Measurements from ENCODE around the gene METTL2B. TPM values are rescaled to one million over a fixed set of nuclear protein-coding genes. Genes with fewer than 3 reads are reported as not detected.
"Not testable (repeated sequence)": the region's sequence is repeated elsewhere in the genome, so short reads cannot be mapped to it uniquely, and the experiment has no call there.

METTL2B gene
- total RNA-seq, 1 donor from 2014 or later = 18.3 TPM

DNA sequence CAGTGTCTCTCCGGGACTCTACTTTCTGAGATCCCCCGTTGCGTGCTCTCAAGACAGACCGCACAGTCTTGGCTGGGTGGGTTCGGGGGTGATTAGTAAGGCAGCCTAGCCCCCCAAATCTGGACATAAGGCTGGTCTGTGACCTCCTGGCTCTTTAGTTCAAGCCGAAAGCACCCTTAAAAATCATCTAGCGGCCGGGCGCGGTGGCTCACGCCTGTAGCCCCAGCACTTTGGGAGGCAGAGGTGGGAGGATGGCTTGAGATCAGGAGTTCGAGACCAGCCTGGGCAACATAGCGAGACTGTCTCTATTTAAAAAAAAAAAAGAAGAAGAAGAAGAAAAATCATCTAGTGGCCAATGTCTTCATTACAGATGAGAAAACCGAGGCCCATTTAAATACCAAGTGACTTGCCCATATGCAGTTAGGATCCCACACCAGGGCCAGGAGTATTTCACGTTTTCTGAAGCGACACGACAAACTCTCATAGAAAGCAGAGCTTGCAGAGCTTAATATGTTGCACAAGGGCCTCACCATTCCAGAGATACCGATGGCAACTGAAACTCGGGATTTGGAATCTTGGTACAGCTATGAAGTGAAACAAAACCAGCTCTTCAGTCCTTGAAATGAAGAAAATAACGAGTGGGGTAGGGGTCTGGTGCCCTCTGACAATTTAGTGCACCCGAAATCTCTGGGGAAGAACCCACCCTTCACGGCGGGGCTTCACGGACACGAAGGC, 21.6 kb upstream of the METTL2B start:
- peak; percentile 73 for DNase-seq (ENCODE audit: low spot score)

DNA sequence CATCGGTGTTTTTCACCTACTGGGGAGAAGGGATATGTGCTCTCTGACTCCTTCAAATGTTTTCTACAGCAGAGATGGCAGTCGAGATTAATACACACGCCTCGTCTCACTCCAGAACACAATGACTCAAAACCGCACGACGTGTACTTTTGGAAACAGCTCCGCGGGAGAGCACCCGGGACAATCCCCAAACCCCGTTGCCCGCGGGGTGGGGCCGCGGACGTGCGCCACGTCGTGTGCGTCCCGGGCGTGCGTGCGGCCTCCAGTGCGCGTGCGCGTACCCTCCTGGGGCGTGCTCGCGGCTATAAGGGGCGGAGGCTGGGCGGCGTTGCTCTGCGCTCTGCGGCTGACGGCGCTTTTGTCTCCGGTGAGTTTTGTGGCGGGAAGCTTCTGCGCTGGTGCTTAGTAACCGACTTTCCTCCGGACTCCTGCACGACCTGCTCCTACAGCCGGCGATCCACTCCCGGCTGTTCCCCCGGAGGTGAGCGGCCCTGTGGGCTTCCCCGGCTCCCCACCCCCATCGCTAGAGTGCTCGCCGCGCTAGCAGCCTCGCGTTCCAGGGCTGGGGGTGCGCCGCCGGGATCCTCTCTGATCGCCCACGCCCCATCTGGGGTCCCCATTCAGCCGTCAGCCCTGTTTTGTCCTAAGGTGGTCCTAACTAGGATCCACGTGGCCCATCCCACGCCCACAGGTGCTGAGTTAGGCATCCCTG, 20.8 kb upstream of the METTL2B start, which contains the start of gene HILPDA:
Gene HILPDA, plus strand, starts transcription at position 336 of the 712 bp plus-strand sequence. CDS start 1,391 bp downstream, outside the sequence.
- peak; percentile 95 for DNase-seq (ENCODE audit: low spot score)

DNA sequence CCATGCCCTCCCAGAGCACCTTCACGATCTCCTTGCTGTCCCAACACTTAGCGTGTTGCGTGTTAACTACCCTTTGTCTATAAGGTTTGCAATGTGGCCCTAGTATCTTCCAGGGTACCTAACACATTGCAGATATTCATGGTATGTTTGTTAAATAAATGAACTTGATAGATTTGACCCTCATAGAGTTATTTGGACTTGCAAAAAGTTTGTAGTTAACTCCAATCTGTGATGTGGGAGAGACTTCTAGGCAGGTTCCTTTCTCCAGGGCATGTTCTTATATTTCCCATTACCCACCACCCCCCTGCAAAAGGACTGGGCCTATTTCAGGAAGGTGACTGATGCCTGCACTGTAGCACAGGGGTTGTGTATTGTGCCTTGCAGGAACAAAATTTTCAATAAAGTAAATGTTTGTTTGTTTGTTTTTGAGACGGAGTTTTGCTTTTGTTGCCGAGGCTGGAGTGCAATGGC, 20.3 kb upstream of the METTL2B start:
- no peak for DNase-seq (ENCODE audit: low spot score)

DNA sequence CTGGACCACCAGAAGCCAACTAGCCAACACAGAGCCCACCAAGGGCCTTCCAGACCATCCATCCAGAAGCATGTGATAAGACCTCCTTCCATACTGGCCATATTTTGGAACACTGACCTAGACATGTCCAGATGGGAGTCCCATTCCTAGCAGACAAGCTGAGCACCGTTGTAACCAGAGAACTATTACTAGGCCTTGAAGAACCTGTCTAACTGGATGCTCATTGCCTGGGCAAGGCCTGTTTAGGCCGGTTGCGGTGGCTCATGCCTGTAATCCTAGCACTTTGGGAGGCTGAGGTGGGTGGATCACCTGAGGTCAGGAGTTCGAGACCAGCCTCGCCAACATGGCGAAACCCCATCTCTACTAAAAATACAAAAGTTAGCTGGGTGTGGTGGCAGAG, 19.2 kb upstream of the METTL2B start:
- not testable (repeated sequence) for DNase-seq (ENCODE audit: low spot score)

DNA sequence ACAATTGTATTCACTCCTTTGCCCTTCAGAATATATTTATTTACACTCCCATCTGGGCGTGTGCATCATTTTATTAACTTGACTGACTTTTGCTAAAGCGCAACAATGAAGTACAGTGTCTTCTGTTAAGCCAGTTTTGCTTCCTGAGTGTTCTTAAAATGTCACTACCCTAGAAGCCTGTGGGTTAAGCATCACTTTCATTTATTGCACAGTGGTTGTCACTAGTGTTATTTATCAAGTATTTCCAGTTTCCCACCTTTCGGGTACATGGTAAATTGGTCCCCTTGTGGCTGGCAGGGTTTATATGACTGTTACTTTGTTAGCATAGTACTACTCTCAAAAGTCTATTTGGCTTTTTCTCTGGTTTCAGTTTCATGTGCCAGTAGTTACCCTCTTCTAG, 17.6 kb upstream of the METTL2B start:
- DNase-seq (ENCODE audit: low spot score) = no peak

DNA sequence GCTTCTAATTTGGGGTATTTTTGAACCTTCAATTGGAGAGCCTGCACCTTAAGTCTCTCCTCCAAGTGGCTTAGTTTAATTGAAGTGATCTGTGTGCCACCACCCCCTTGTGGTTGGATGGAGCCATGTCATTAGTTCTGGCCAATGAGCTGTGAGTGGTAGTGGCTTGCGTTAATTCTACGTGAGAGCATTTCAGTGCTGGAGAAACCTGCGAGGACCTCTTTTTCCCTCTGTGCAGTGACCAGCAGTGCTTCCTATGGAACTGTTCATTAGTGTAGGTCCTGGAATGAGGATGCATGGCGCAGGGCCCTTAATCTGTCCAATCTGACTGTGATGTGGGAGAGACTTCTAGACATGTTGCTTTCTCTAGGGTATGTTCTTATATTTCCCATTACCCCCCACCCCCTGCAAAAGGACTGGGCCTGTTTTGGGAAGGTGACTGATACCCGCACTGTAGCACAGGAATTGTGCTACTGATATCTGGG, 17.1 kb upstream of the METTL2B start:
- DNase-seq (ENCODE audit: low spot score) = peak; percentile 63

DNA sequence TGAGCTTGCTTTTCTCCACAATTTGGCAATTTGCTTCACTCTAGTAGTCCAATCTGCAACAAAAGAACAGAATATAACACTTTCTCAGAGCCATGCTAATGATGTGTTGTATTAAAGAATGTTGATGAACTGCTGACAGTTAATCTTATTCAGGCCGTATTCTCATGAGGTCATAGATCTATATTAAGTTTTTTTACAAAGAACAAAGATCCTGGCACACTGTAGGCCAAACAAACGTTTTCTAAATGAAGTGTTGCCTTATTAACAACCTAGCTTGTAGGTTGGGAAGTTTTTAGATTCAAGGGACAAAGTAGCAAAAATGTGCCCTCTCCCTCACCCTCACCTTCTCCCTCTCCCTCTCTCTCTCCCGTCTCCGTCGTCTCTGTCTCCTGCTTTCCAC, 14.1 kb upstream of the METTL2B start:
- no peak for DNase-seq (ENCODE audit: low spot score)

DNA sequence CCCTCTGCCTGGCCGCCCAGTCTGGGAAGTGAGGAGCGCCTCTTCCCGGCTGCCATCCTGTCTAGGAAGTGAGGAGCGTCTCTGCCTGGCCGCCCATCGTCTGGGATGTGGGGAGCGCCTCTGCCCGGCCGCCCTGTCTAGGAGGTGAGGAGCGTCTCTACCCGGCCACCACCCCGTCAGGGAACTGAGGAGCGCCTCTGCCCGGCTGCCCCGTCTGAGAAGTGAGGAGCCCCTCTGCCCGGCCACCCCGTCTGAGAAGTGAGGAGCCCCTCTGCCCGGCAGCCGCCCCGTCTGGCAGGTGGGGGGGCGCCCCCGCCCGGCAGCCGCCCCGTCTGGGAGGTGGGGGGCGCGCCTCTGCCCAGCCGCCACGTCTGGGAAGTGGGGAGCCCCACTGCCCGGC, 13.2 kb upstream of the METTL2B start:
- not testable (repeated sequence) for DNase-seq (ENCODE audit: low spot score)

DNA sequence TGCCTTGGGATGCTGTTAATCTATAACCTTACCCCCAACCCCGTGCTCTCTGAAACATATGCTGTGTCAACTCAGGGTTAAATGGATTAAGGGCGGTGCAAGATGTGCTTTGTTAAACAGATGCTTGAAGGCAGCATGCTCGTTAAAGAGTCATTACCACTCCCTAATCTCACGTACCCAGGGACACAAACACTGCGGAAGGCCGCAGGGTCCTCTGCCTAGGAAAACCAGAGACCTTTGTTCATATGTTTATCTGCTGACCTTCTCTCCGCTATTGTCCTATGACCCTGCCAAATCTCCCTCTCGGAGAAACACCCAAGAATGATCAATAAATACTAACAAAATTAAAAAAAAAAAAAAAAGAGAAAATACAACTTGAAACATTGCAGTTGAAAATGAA, 12.6 kb upstream of the METTL2B start:
- not testable (repeated sequence) for DNase-seq (ENCODE audit: low spot score)

DNA sequence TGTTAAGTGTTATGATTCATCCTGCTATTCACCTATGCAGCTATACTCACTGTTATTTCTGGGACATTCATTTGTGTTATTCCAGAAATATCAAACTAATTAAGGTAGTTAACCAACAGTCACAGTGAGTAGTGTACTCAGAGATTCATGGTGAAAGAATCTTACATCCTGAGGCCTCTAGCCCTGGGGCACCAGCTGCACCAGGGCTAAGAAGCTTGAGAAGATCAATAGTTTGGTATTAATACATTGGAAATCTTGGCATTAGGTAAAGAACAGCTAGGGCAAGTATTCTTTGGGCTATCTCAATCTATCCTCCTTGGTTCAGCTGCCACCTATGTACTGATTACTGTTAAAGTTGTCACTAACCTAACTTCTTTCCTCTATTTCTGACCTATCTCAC, 9.7 kb upstream of the METTL2B start:
- not testable (repeated sequence) for DNase-seq (ENCODE audit: low spot score)

DNA sequence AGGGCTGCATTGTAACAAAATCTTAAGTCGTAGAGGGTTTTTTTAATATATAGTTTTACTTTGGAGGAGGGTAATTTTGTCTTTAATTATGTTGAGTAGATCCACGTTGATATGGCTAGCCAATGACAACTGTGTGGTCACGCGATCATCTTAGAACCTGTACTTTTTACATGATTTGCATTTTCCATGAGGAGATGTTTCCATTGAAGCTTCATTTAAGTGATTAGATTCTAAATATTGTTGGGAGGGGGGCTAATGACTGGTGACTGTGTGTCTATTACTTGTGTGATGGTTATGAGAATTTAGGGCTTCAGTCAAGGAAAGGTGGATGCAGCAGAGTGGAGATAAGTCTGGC, 765 bp downstream of the METTL2B start:
- DNase-seq (ENCODE audit: low spot score) = not testable (repeated sequence)

DNA sequence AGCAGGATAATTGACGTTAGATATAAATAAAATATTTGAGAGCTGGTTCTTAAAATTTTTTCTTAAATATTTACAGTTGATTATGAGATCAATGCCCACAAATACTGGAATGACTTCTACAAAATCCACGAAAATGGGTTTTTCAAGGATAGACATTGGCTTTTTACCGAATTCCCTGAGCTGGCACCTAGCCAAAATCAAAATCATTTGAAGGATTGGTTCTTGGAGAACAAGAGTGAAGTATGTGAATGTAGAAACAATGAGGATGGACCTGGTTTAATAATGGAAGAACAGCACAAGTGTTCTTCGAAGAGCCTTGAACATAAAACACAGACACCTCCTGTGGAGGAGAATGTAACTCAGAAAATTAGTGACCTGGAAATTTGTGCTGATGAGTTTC, 2.5 kb downstream of the METTL2B start:
- not testable (repeated sequence) for DNase-seq (ENCODE audit: low spot score)

DNA sequence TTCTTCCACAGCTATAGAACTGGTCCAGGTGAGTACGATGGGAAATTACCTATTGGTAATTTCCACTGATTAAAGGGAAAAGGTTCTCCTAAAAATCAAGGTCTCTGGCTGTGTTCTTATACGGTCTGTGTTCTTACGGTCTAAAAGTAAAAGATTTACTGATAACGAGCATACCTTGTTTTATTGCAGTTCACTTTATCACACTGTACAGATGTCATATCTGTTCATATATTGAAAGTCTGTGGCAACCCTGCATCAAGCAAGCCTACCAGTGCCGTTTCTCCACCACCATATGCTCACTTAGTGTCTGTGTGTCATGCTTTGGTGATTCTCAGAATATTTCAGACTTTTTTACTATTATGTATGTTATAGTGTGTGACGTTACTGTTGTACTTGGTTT, 11.6 kb downstream of the METTL2B start:
- not testable (repeated sequence) for DNase-seq (ENCODE audit: low spot score)

DNA sequence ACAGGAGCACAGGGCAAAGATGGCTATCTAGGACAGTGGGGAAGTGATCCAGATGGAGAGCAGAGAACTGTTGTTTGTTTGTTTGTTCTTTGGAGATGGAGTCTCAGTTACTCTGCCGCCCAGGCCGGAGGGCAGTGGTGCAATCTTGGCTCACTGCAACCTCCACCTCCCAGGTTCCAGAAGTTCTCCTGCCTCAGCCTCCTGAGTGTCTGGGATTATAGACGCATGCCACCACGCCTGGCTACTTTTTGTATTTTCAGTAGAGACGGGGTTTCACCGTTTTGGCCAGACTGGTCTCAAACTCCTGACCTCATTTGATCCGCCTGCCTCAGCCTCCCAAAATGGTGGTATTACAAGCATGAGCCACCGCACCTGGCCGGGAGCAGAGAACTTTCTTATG, 20.9 kb downstream of the METTL2B start:
- no peak for DNase-seq (ENCODE audit: low spot score)

DNA sequence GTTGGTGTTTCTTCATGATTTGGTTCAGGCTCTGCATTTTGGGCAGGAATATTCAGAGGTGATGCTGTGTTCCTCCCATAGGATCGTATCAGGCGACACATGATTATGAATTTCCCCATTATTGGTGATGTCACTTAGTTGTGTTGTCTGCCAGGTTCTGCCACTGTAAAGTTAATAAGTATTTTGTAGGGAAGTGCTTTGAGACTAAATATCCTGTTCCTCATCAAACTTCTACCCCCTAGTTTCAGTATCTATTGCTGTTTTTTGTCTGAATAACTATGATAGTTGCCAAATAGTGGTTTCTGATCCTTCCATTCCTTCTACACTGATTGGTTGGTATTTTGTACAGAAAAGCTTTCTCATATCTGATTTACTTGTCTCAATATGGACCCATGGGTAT, 28.9 kb downstream of the METTL2B start:
- not testable (repeated sequence) for DNase-seq (ENCODE audit: low spot score)

DNA sequence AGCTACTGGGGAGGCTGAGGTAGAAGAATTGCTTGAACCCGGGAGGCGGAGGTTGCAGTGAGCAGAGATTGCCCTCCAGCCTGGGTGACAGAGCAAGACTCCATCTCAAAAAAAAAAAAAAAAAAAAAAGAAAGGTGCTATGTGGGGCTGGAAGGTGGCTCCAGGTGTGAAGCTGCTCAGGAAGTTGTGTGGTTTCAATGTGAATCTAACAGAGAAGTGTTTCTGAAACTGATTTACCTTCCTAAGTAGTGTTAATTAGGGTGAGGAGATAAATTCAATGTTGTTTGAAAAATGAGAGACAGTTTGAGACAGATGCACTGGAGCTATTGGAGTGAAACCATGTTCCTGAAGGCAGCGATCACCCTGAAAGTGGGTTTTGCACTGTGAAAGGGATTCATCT, 30.3 kb downstream of the METTL2B start:
- DNase-seq (ENCODE audit: low spot score) = not testable (repeated sequence)

DNA sequence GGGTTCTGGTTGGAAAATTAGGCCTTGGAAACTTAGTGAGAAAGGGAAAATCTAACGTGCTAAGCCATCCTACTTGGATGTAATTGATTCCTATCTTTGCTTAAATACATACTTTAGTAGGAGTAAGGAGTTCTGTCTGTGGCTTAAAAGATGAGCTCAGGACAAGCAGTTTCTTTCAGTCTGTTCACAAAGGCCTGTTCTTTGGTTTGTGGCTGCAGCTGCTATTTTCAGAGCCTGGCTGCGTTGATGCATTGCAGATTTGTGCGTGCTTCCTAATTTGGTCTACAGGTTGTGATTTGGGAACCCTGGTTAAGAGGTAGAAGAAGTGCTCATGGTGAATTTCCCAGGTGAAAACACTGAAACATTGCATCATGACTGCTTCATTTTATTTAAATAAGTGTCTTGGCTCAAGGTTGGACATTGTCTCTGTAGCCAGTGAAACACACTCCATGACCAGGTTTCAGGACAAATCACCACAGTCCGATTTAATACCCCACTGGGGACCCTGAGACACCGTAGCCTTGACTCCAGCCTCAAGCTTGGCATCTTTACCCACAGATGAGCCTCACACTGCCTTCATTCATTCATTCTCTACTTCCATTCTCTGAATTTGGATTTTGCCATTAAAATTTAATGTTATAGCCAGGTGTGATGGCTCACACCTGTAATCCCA, 30.9 kb downstream of the METTL2B start:
- not testable (repeated sequence) for DNase-seq (ENCODE audit: low spot score)

DNA sequence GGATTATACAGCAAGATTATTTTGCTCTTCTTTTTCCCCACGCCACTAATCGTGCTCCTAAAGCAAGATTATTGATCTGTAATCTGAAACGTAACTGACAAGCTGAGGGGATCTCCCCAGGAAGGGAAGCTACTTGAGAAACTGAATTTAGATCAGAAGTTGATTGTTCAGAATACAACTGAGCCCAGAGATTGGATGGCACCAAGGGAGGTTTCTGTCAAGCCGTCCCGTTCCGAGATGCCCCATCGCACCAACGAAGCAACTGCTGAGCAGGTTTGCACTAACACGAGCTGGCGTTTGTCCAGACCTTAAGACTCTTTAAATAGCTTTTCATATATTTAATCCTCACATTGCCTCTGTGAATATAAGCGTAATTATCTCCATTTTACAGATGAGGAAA, 35.1 kb downstream of the METTL2B start:
- DNase-seq (ENCODE audit: low spot score) = not testable (repeated sequence)

DNA sequence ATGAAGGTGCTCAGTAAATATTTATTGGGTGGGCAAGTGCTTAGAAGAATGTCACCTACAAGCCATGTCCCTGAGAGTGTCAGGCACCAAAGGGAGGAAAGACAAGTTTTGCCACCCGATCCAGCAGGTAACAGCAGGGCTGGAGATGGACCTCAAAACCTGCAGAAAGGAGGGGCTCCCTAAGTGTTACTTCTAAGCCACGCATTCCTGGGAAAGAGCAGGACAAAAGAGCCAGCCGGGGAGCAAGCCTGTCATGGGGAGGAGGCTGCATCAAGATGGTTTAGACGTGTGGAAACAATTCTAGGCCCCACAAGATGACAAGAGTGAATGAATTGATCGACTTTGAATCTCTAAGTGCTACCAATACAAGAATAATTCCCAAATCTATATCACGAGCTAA, 38.7 kb downstream of the METTL2B start:
- not testable (repeated sequence) for DNase-seq (ENCODE audit: low spot score)

DNA sequence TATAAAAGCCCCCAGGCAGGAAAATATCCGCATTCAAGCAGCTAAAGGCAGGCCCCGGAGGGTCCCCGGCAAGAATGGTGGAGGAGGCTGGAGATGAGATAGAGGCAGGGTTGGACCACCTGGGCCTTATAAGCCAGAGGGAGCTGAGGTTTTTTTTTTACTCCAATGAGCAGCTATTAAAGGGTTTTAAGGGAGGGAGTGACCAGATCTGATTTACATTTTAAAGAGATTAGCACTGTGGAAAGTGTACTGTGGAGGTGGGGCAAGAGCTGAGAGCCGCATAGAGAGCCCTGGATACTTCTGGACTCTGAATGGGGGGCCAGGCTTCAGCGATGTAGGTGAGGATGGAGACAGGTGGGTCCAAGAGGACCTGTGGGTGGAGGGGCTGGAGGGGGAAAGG, 40.5 kb downstream of the METTL2B start:
- DNase-seq (ENCODE audit: low spot score) = not testable (repeated sequence)

DNA sequence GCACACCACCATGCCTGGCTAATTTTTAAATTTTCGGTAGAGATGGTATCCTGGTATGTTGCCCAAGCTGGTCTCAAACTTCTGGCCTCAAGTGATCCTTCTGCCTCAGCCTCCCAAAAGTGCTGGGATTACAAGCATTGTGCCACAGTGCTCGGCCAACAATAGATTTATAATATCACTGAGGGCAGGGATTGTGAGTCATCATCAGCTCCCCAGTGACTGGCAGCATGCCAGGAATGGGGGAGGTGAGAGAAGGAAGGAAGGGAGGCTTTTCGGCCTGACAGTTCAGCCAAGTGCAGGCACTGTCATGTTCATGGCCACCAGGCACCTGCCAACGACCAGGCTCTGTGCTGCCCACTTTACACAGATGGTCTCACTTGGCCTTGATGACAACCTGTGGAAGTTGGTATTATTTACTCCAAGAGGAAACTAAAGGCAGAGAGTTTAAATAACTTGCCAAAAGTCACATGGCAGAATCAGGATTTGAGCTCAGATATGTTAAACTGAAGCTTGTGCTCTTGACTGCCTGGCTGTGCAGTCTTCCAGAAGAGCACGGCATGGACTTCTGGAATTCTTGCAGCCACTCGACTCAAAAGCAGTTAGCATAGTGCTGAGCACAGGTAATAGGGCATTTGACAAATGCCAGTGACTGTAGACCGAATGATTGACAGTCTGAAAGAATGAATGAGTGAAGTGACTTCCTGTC, 46.8 kb downstream of the METTL2B start:
- peak; percentile 62 for DNase-seq (ENCODE audit: low spot score)

Measured in umbilical cord (tissue), 2 donors.